ENCODE measurements around the gene LGMN.

DNA sequence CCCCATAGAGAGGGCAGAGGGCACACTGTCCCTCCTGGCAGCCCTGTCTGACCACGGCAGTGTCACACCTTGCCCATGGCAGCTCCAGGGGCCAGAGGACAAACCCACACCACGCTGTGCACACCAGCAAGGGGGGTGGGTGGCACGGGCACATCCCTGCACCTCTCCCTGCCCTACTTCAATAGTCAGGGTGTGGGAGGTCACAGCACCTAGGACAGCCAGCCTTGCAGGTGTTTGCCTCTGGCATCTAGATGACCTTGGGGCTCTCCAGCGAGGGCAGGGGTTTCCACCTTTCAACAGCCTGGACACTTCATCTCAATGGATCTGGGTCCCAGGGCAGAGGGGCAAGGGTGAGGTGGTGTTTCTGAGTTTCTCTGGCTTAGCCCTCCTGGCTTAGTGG lies 69.2 kb downstream of the LGMN start:
- TF ChIP-seq GATA2 (IDR thresholded peaks at IDR 0.05; ENCODE audit: low read depth, low read length) (no peak), GATA3 (IDR thresholded peaks at IDR 0.05; ENCODE audit: low read depth, low read length) (no peak)
